Left lung (tissue), 14 donors: ENCODE results near the gene HGD. TPM values are rescaled to one million over a fixed set of nuclear protein-coding genes. Genes with fewer than 3 reads are reported as not detected.
"Not testable (repeated sequence)": the region's sequence is repeated elsewhere in the genome, so short reads cannot be mapped to it uniquely, and the experiment has no call there.

Experiments
- ATAC-seq: fragments of 200-7000 bp; cut with Tn5 transposase; one replicate; pipeline ENCODE4 v1.9.1; 2020; ENCODE audit warnings: moderate library complexity
- DNase-seq, 4 donors: peaks; one replicate each; pipeline ENCODE4 v3.0.0-alpha.2; 2013 to 2020
- H3K27ac ChIP-seq, 2 donors: fragments of 200-600 bp; sonication (generic) in 1 of 2; one replicate each; pipeline versions ENCODE4 v1.5.0 to v1.8.0; 2020 to 2021
- H3K27me3 ChIP-seq, 2 donors: fragments of 200-600 bp; sonication (generic) in 1 of 2; one replicate each; pipeline versions ENCODE4 v1.5.0 to v1.8.0; 2020 to 2021
- H3K36me3 ChIP-seq, 2 donors: fragments of 200-600 bp; sonication (generic) in 1 of 2; one replicate each; pipeline versions ENCODE4 v1.5.0 to v1.8.0; 2020 to 2021
- H3K4me1 ChIP-seq, 2 donors: fragments of 200-600 bp; one replicate each; pipeline ENCODE4 v1.8.0; 2021
- H3K4me3 ChIP-seq, 2 donors: fragments of 200-600 bp; sonication (generic) in 1 of 2; one replicate each; pipeline versions ENCODE4 v1.5.0 to v1.8.0; 2020 to 2021; ENCODE audit warnings: mild to moderate bottlenecking in 1 of 2
- H3K9me3 ChIP-seq, 2 donors: fragments of 200-600 bp; sonication (generic) in 1 of 2; one replicate each; pipeline versions ENCODE4 v1.5.0 to v1.8.0; 2020 to 2021
- CTCF ChIP-seq, 2 donors: fragments of 200-600 bp; sonication (generic) in 1 of 2; IDR thresholded peaks; one replicate each; pipeline versions ENCODE4 v1.5.0 to v1.8.0; 2021; ENCODE audit warnings: antibody characterized with exemption in 2 of 2
- intact Hi-C, 2 donors: fragments of 100-400 bp; cut with DNase I; formaldehyde crosslinking; loops; one replicate each; pipeline versions ENCODE4 v1.11.2 to v1.14.2; 2022
- long read RNA-seq, 12 donors: library from polyadenylated mRNA in 2 of 12; unstranded in 2 of 12; transcript quantifications; one replicate each; pipeline ENCODE4 v2.0.0 and lab custom pipeline, GENCODE V29; 2019 to 2026
- polyA plus RNA-seq, 6 donors: library from polyadenylated mRNA; unstranded; fragments of 120-200 nt; gene quantifications; one replicate each; pipeline ENCODE4 v1.2.1, GENCODE V29; 2013; ENCODE audit not compliant: insufficient read length in 6 of 6
- total RNA-seq, 2 donors: library from RNA; stranded (reverse); fragmentation: NEBNext Ultra II Directional; extraction: Animal tissue kit (Norgen Biotek cat#: 25700); gene quantifications; one replicate each; pipeline ENCODE4 v1.2.1, GENCODE V29; 2021
- donor health status: DM: no; HTN: yes; CAD: no.
- donor health status: DM: no; HTN: no; CAD: no.

HGD gene
- total RNA-seq: 1 to 10 TPM; 1.0 to 2.4 TPM
- polyA plus RNA-seq: 1 to 10 TPM in 3 of 6 donors, under 1 TPM in 3; 0.38 to 1.5 (median 0.95) TPM
- long read RNA-seq, donor 1: 0 reads
- long read RNA-seq, donor 2: 0 reads
- long read RNA-seq, donor 3: 0 reads
- long read RNA-seq, donor 4: 0 reads
- long read RNA-seq, donor 5: 0 reads
- long read RNA-seq, donor 6: 0 reads
- long read RNA-seq, donor 7: 0 reads
- long read RNA-seq, donor 8: 0 reads
- long read RNA-seq, donor 9: 0 reads
- long read RNA-seq, donor 10: 0 reads
- long read RNA-seq, donor 11: 0 reads
- long read RNA-seq, donor 12: 0 reads

GRCh38 chr3:120682095-120682681 lies at the start of gene HGD:
Gene HGD, minus strand, starts transcription at chr3:120682239. Its CDS starts 128 bp downstream, at chr3:120682111.
- no peak within 1 kb of the TSS for H3K27ac ChIP-seq
- H3K4me1 ChIP-seq: peaks cover 13 to 16% of the 10 kb centered on the region in 2 donors
- no peaks in the 10 kb centered on the region for H3K36me3 ChIP-seq
- no peak for TF ChIP-seq CTCF (IDR thresholded peaks at IDR 0.05)
- DNase-seq (no peak), ATAC-seq (peak; percentile 63)
- intact Hi-C loops: no loop called here
- no peaks in the 10 kb centered on the region for H3K27me3 ChIP-seq
- H3K4me3 ChIP-seq: no peak within 1 kb of the TSS
- H3K9me3 ChIP-seq: no peaks in the 10 kb centered on the region

- no peak overlapping the region for H3K27ac ChIP-seq
- intact Hi-C loops: no loop called here
- ATAC-seq (no peak), DNase-seq (no peak)
- no peak overlapping the region for H3K4me3 ChIP-seq
- no peaks in the 10 kb centered on the region for H3K27me3 ChIP-seq
- H3K36me3 ChIP-seq: peaks cover 0 to 3% of the 10 kb centered on the region in 2 donors
- H3K9me3 ChIP-seq: peaks cover 0 to 7% of the 10 kb centered on the region in 2 donors
- H3K4me1 ChIP-seq: no peaks in the 10 kb centered on the region
- no peak for TF ChIP-seq CTCF (IDR thresholded peaks at IDR 0.05)
These were observed 48.8 kb upstream of the HGD start for GRCh38 chr3:120730576-120731542.

GRCh38 chr3:120726791-120727190 lies 44.8 kb upstream of the HGD start:
- ATAC-seq: no peak
- Histone ChIP-seq H3K9me3 (no peaks in the 10 kb centered on the region), H3K27me3 (no peaks in the 10 kb centered on the region), H3K4me3 (no peak overlapping the region), H3K36me3 (peaks cover 0 to 3% of the 10 kb centered on the region in 2 donors), H3K27ac (no peak overlapping the region), H3K4me1 (no peaks in the 10 kb centered on the region)
- no peak for TF ChIP-seq CTCF (IDR thresholded peaks at IDR 0.05)
- intact Hi-C loops: no loop called here
- DNase-seq: no peak

GRCh38 chr3:120719167-120719834 lies 37.3 kb upstream of the HGD start:
- H3K9me3 ChIP-seq, H3K4me1 ChIP-seq, intact Hi-C loops, H3K36me3 ChIP-seq, H3K27me3 ChIP-seq: not testable (repeated sequence)
- peak in 2 of 4 donors; percentile 77 to 82 for DNase-seq
- Histone ChIP-seq H3K4me3 (peak overlapping the region; percentile 31 to 40), H3K27ac (peak overlapping the region; percentile 21 to 41)
- peak; percentile 37 for ATAC-seq

- intact Hi-C loops: no loop called here
- no peak overlapping the region for H3K4me3 ChIP-seq
- H3K36me3 ChIP-seq: peaks cover 0 to 13% of the 10 kb centered on the region in 2 donors
- DNase-seq (no peak), ATAC-seq (peak; percentile 69)
- no peaks in the 10 kb centered on the region for H3K9me3 ChIP-seq
- H3K27ac ChIP-seq: no peak overlapping the region
- no peaks in the 10 kb centered on the region for H3K27me3 ChIP-seq
- TF ChIP-seq CTCF (IDR thresholded peaks at IDR 0.05): no peak
- no peaks in the 10 kb centered on the region for H3K4me1 ChIP-seq
These were observed 31.2 kb upstream of the HGD start for GRCh38 chr3:120713262-120713661.
